ENCODE data around the gene GID4. TPM values are rescaled to one million over a fixed set of nuclear protein-coding genes. Genes with fewer than 3 reads are reported as not detected.

Gene GID4
- total and polyA plus RNA-seq, 2 of the 13 experiments (the other 11 are each of a cell fraction or from before 2014, with no cell fraction given) = 4.3 to 6.1 TPM

DNA sequence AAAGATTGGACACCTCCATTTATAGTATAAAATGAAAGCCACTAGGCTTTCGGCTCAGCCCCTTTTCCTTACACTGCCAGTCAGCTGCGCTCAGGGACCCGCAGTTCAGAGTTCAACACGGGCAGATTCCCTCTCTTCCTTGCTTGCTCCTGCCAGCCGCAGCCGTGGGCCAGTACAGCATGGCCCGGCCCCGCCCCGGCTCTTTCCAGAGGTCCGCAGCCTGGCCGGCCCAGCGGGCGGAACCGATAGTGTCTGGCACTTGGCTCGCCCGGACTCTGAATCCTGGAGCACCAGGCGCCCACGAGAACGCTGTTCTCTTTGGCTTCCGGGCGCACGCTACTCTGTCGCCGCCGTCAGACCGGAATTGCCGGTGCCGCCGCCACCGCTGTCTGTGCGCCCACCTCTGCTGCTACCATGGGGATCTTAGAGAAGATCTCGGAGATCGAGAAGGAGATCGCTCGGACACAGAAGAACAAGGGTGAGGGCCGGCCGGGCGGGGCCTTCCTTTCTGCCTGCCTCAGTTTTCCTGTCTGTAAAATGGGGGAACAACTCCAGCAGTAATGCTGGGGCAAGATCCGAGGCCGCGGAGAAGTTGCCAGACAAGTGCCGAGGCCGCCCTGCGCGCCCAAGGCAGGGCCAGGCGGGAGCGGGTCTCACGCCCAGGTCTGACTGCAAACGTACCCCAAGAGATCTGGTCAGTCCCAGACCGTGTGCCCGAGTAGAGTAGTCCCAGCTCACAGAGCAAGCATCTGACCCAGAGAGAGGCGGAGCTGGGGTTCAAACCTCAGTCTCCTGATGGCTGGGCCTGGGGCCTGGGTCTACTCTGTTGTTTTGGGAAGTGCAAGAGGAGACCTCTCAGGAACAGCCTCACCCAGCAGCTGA is 48.6 kb downstream of the GID4 start, which contains the start of gene DRG2 (continued):
- TF ChIP-seq, protein P1, sequence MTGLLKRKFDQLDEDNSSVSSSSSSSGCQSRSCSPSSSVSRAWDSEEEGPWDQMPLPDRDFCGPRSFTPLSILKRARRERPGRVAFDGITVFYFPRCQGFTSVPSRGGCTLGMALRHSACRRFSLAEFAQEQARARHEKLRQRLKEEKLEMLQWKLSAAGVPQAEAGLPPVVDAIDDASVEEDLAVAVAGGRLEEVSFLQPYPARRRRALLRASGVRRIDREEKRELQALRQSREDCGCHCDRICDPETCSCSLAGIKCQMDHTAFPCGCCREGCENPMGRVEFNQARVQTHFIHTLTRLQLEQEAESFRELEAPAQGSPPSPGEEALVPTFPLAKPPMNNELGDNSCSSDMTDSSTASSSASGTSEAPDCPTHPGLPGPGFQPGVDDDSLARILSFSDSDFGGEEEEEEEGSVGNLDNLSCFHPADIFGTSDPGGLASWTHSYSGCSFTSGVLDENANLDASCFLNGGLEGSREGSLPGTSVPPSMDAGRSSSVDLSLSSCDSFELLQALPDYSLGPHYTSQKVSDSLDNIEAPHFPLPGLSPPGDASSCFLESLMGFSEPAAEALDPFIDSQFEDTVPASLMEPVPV (CRISPR knock-in tag; IDR thresholded peaks at IDR 0.05) = peak; percentile 89
- TF ChIP-seq KDM5B (CRISPR knock-in tag; IDR thresholded peaks at IDR 0.05; ENCODE audit: borderline replicate concordance) (peak; percentile 84; the same call in 1 of the 2 replicates), RBM22 (optimal IDR thresholded peaks at IDR 0.05; ENCODE audit: low read length) (peak; percentile 48), ZFX (CRISPR knock-in tag; IDR thresholded peaks at IDR 0.05; ENCODE audit: low read depth) (peak; percentile 86), MED1 (CRISPR knock-in tag; IDR thresholded peaks at IDR 0.05) (peak; percentile 95), ZNF670 (CRISPR knock-in tag; IDR thresholded peaks at IDR 0.05; ENCODE audit: borderline replicate concordance) (no peak), NFIC (IDR thresholded peaks at IDR 0.05; ENCODE audit: low read length) (no peak), CHD4 (IDR thresholded peaks at IDR 0.05; ENCODE audit: borderline replicate concordance, low read length) (peak; percentile 99), CBX1 (IDR thresholded peaks at IDR 0.05; ENCODE audit: low read depth) (peak; percentile 73), BRD4 (CRISPR knock-in tag; IDR thresholded peaks at IDR 0.05) (peak; percentile 93), POLR2A (IDR thresholded peaks at IDR 0.05; ENCODE audit: insufficient read depth in 1 of 2, low read depth in 2 of 2, low read length in 2 of 2) (peak; percentile 29 to 76; a peak in 2 of 4 replicates), PITX1 (CRISPR knock-in tag; IDR thresholded peaks at IDR 0.05) (peak; percentile 72; the same call in 1 of the 2 replicates), ZMAT3 (CRISPR knock-in tag; conservative IDR thresholded peaks at IDR 0.05) (peak; percentile 95), MAFF (IDR thresholded peaks at IDR 0.05; ENCODE audit: low read depth, low read length) (no peak), ZNF263 (CRISPR knock-in tag; IDR thresholded peaks at IDR 0.05) (peak; percentile 37; the same call in 1 of the 2 replicates)
- TF ChIP-seq, protein P2, sequence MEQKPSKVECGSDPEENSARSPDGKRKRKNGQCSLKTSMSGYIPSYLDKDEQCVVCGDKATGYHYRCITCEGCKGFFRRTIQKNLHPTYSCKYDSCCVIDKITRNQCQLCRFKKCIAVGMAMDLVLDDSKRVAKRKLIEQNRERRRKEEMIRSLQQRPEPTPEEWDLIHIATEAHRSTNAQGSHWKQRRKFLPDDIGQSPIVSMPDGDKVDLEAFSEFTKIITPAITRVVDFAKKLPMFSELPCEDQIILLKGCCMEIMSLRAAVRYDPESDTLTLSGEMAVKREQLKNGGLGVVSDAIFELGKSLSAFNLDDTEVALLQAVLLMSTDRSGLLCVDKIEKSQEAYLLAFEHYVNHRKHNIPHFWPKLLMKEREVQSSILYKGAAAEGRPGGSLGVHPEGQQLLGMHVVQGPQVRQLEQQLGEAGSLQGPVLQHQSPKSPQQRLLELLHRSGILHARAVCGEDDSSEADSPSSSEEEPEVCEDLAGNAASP (CRISPR knock-in tag; IDR thresholded peaks at IDR 0.05; ENCODE audit: borderline replicate concordance) = peak; percentile 92
- TF ChIP-seq, protein P3, sequence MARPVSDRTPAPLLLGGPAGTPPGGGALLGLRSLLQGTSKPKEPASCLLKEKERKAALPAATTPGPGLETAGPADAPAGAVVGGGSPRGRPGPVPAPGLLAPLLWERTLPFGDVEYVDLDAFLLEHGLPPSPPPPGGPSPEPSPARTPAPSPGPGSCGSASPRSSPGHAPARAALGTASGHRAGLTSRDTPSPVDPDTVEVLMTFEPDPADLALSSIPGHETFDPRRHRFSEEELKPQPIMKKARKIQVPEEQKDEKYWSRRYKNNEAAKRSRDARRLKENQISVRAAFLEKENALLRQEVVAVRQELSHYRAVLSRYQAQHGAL (CRISPR knock-in tag; IDR thresholded peaks at IDR 0.05; ENCODE audit: not compliant biosample characterization) = no peak
- TF ChIP-seq, protein P4, sequence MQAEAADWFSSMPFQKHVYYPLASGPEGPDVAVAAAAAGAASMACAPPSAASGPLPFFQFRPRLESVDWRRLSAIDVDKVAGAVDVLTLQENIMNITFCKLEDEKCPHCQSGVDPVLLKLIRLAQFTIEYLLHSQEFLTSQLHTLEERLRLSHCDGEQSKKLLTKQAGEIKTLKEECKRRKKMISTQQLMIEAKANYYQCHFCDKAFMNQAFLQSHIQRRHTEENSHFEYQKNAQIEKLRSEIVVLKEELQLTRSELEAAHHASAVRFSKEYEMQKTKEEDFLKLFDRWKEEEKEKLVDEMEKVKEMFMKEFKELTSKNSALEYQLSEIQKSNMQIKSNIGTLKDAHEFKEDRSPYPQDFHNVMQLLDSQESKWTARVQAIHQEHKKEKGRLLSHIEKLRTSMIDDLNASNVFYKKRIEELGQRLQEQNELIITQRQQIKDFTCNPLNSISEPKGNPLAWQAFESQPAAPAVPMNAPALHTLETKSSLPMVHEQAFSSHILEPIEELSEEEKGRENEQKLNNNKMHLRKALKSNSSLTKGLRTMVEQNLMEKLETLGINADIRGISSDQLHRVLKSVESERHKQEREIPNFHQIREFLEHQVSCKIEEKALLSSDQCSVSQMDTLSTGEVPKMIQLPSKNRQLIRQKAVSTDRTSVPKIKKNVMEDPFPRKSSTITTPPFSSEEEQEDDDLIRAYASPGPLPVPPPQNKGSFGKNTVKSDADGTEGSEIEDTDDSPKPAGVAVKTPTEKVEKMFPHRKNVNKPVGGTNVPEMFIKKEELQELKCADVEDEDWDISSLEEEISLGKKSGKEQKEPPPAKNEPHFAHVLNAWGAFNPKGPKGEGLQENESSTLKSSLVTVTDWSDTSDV (CRISPR knock-in tag; IDR thresholded peaks at IDR 0.05) = 0 out of 2 replicates have a peak, but pooled peaks have one; percentile 45
- TF ChIP-seq, protein P5, sequence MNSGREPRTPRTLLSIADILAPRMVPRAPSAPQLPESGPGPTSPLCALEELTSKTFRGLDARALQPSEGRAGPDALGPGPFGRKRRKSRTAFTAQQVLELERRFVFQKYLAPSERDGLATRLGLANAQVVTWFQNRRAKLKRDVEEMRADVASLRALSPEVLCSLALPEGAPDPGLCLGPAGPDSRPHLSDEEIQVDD (CRISPR knock-in tag; IDR thresholded peaks at IDR 0.05; ENCODE audit: borderline replicate concordance) = no peak
- TF ChIP-seq, protein P6, sequence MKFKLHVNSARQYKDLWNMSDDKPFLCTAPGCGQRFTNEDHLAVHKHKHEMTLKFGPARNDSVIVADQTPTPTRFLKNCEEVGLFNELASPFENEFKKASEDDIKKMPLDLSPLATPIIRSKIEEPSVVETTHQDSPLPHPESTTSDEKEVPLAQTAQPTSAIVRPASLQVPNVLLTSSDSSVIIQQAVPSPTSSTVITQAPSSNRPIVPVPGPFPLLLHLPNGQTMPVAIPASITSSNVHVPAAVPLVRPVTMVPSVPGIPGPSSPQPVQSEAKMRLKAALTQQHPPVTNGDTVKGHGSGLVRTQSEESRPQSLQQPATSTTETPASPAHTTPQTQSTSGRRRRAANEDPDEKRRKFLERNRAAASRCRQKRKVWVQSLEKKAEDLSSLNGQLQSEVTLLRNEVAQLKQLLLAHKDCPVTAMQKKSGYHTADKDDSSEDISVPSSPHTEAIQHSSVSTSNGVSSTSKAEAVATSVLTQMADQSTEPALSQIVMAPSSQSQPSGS (CRISPR knock-in tag; IDR thresholded peaks at IDR 0.05) = peak; percentile 91

Measured in HepG2 (cell line).